H9 (cell line): Measurements from ENCODE around the gene TRIM44. TPM values are rescaled to one million over a fixed set of nuclear protein-coding genes. Genes with fewer than 3 reads are reported as not detected.
"Not testable (repeated sequence)": the region's sequence is repeated elsewhere in the genome, so short reads cannot be mapped to it uniquely, and the experiment has no call there.

ENCODE experiments used
- DNase-seq: peaks from one replicate; pipeline ENCODE4 v3.0.0-alpha.2; 2017
- H2AFZ ChIP-seq: one replicate; pipeline ENCODE4 v1.6.1; 2013; ENCODE audit warnings: mild to moderate bottlenecking, low read length, control low read depth, moderate library complexity
- H2AK5ac ChIP-seq: 2 replicates; pipeline ENCODE4 v1.6.1; 2013; ENCODE audit warnings: low read length, control low read depth, mixed read lengths; ENCODE audit not compliant: insufficient read length
- H2BK120ac ChIP-seq: one replicate; pipeline ENCODE4 v1.6.1; 2013; ENCODE audit warnings: low read depth, mild to moderate bottlenecking, low read length, control low read depth, inconsistent platforms; ENCODE audit not compliant: poor library complexity, severe bottlenecking
- H2BK12ac ChIP-seq: 2 replicates; pipeline ENCODE4 v1.6.1; 2013; ENCODE audit warnings: low read length, control low read depth, mixed read lengths, low read depth; ENCODE audit not compliant: insufficient read length
- H2BK15ac ChIP-seq: 2 replicates; pipeline ENCODE4 v1.6.1; 2013; ENCODE audit warnings: low read depth, low read length, control low read depth
- H2BK20ac ChIP-seq: one replicate; pipeline ENCODE4 v1.6.1; 2013; ENCODE audit warnings: low read depth, mild to moderate bottlenecking, low read length, control low read depth, inconsistent platforms; ENCODE audit not compliant: poor library complexity, severe bottlenecking
- H2BK5ac ChIP-seq: 2 replicates; pipeline ENCODE4 v1.6.1; 2013; ENCODE audit warnings: low read length, control low read depth, mixed read lengths; ENCODE audit not compliant: insufficient read length
- H3K14ac ChIP-seq: 2 replicates; pipeline ENCODE4 v1.6.1; 2013; ENCODE audit warnings: low read length, control low read depth; ENCODE audit not compliant: insufficient read depth
- H3K18ac ChIP-seq: 2 replicates; pipeline ENCODE4 v1.6.1; 2013; ENCODE audit warnings: low read depth, mild to moderate bottlenecking, mixed read lengths, low read length, control low read depth; ENCODE audit not compliant: insufficient read length
- H3K23ac ChIP-seq: 2 replicates; pipeline ENCODE4 v1.6.1; 2013; ENCODE audit warnings: low read length, control low read depth, mixed read lengths, low read depth; ENCODE audit not compliant: insufficient read length
- H3K23me2 ChIP-seq: 2 replicates; pipeline ENCODE4 v1.6.1; 2013; ENCODE audit warnings: low read depth, mild to moderate bottlenecking, mixed read lengths, low read length, control low read depth; ENCODE audit not compliant: insufficient read length, poor library complexity, severe bottlenecking
- H3K27ac ChIP-seq: 2 replicates; pipeline ENCODE4 v1.5.1; 2013; ENCODE audit warnings: low read length, control low read depth, mixed read lengths, low read depth; ENCODE audit not compliant: insufficient read length
- H3K27me3 ChIP-seq: 2 replicates; pipeline ENCODE4 v1.6.1; 2013; ENCODE audit warnings: low read length, control low read depth, inconsistent platforms; ENCODE audit not compliant: insufficient read depth
- H3K4ac ChIP-seq: 2 replicates; pipeline ENCODE4 v1.6.1; 2013; ENCODE audit warnings: low read depth, mild to moderate bottlenecking, control low read depth, inconsistent platforms, low read length, moderate library complexity
- H3K4me1 ChIP-seq: 2 replicates; pipeline ENCODE4 v1.6.1; 2013; ENCODE audit warnings: low read length, control low read depth, inconsistent platforms; ENCODE audit not compliant: insufficient read depth
- H3K4me2 ChIP-seq: 2 replicates; pipeline ENCODE4 v1.6.1; 2013; ENCODE audit warnings: low read length, control low read depth, mixed read lengths; ENCODE audit not compliant: insufficient read length, insufficient read depth
- H3K56ac ChIP-seq: 2 replicates; pipeline ENCODE4 v1.6.1; 2013; ENCODE audit warnings: low read depth, mild to moderate bottlenecking, mixed read lengths, low read length, control low read depth; ENCODE audit not compliant: insufficient read length
- H3K79me1 ChIP-seq: 2 replicates; pipeline ENCODE4 v1.6.1; 2013; ENCODE audit warnings: low read depth, mild to moderate bottlenecking, moderate library complexity, low read length, control low read depth, inconsistent platforms; ENCODE audit not compliant: insufficient read depth, poor library complexity, severe bottlenecking
- H3K79me2 ChIP-seq: 2 replicates; pipeline ENCODE4 v1.6.1; 2013; ENCODE audit warnings: low read length, control low read depth, inconsistent platforms; ENCODE audit not compliant: insufficient read depth
- H3K9ac ChIP-seq: 2 replicates; pipeline ENCODE4 v1.6.1; 2013; ENCODE audit warnings: low read length, control low read depth, mixed read lengths; ENCODE audit not compliant: insufficient read length; ENCODE audit errors: extremely low read depth
- H3K9me3 ChIP-seq: one replicate; pipeline ENCODE4 v1.6.1; 2013; ENCODE audit warnings: low read depth, low read length, inconsistent platforms; ENCODE audit not compliant: control insufficient read depth
- H3T11ph ChIP-seq: one replicate; pipeline ENCODE4 v1.6.1; 2013; ENCODE audit warnings: mild to moderate bottlenecking, low read length, control low read depth, inconsistent platforms
- H4K20me1 ChIP-seq: one replicate; pipeline ENCODE4 v1.6.1; 2013; ENCODE audit not compliant: control insufficient read depth, insufficient read length, insufficient read depth
- H4K5ac ChIP-seq: 2 replicates; pipeline ENCODE4 v1.6.1; 2013; ENCODE audit warnings: low read depth, mild to moderate bottlenecking, mixed read lengths, low read length, control low read depth; ENCODE audit not compliant: insufficient read length
- H4K8ac ChIP-seq: replicated peaks from 2 replicates; pipeline ENCODE4 v1.6.1; 2013; ENCODE audit warnings: low read length, control low read depth, mixed read lengths, low read depth; ENCODE audit not compliant: insufficient read length
- H4K91ac ChIP-seq: 2 replicates; pipeline ENCODE4 v1.6.1; 2013; ENCODE audit warnings: low read depth, mild to moderate bottlenecking, moderate library complexity, mixed read lengths, low read length, control low read depth; ENCODE audit not compliant: insufficient read length
- H3K27ac Mint-ChIP-seq, 3 experiments: 2 replicates in 2 of 3; 3 replicates in 1 of 3; pipeline ENCODE4 v1.8.0; 2020 to 2021; ENCODE audit warnings: mixed read lengths in 3 of 3, mild to moderate bottlenecking in 1 of 3, moderate library complexity in 1 of 3
- H3K27me3 Mint-ChIP-seq: 2 replicates; pipeline ENCODE4 v1.8.0; 2021; ENCODE audit warnings: low read depth, mild to moderate bottlenecking, moderate library complexity, mixed read lengths
- H3K36me3 Mint-ChIP-seq, 3 experiments: 2 replicates in 2 of 3; 3 replicates in 1 of 3; pipeline ENCODE4 v1.8.0; 2020 to 2021; ENCODE audit warnings: low read depth in 3 of 3, mixed read lengths in 3 of 3; ENCODE audit not compliant: insufficient read depth in 1 of 3
- H3K4me1 Mint-ChIP-seq, 2 experiments: 2 replicates each; pipeline ENCODE4 v1.8.0; 2020; ENCODE audit warnings: mixed read lengths in 2 of 2
- H3K4me3 Mint-ChIP-seq, 2 experiments: 2 replicates in 1 of 2; 3 replicates in 1 of 2; pipeline ENCODE4 v1.8.0; 2020 to 2021; ENCODE audit warnings: mild to moderate bottlenecking in 2 of 2, mixed read lengths in 2 of 2, moderate library complexity in 1 of 2
- H3K9me3 Mint-ChIP-seq, 2 experiments: 2 replicates in 1 of 2; 3 replicates in 1 of 2; pipeline ENCODE4 v1.8.0; 2020; ENCODE audit warnings: mild to moderate bottlenecking in 2 of 2, mixed read lengths in 2 of 2, moderate library complexity in 1 of 2
- WGBS: extraction: QIAGEN DNeasy Blood & Tissue Kit; methylation state at CpG from one replicate; pipeline ENCODE4 v1.1.7; 2013; ENCODE audit warnings: missing lambda C conversion rate, low lambda C conversion rate, mixed read lengths; ENCODE audit not compliant: insufficient read length; ENCODE audit errors: extremely low coverage; 5-methylcytosine and 5-hydroxymethylcytosine counted together
- total RNA-seq: library from RNA; stranded (reverse); gene quantifications from 2 replicates; pipeline ENCODE4 v1.2.1, GENCODE V29; 2021
- TF ChIP-seq, protein P1 (sequence below): fragments of 200-600 bp; sonication (generic); conservative IDR thresholded peaks from 3 replicates; pipeline ENCODE4 v1.8.0; 2021; ENCODE audit warnings: antibody characterized with exemption, mild to moderate bottlenecking

The TRIM44 gene
- total RNA-seq, 1 experiment from 2014 or later, result 37.7 TPM

DNA sequence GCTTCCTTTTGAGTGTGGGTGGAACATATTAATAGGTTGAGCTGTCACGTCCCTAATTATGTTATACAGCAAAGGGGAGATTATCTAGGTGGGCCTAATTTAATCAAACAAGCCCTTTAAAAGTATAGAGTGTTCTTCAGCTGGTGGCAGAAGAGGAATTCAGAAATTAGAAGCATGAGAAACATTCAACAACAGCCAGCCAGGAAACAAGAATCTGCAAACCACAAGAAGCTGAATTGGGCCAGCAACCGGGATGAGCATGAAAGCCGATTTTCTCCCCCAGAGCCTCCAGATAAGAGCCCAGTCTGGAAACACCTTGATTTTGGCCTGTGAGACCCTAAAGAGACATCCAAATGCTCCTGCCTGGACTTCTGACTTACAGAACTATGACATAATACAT is 175.5 kb downstream of the TRIM44 start:
- Histone ChIP-seq H4K8ac (no peak overlapping the region), H2BK20ac (no peak overlapping the region), H3K4me2 (no peak overlapping the region), H3K79me2 (no peaks in the 10 kb centered on the region), H3K79me1 (no peaks in the 10 kb centered on the region), H3K4me1 (no peaks in the 10 kb centered on the region), H4K5ac (no peak overlapping the region), H3K4ac (no peak overlapping the region), H2BK5ac (no peak overlapping the region), H4K20me1 (no peaks in the 10 kb centered on the region), H3K23me2 (no peaks in the 10 kb centered on the region), H2AK5ac (no peak overlapping the region), H3K27me3 (no peaks in the 10 kb centered on the region), H2BK12ac (no peak overlapping the region), H3K27ac (no peak overlapping the region), H2BK120ac (no peak overlapping the region), H2AFZ (no peak overlapping the region), H3K56ac (no peak overlapping the region), H3K9me3 (no peaks in the 10 kb centered on the region), H3K14ac (no peak overlapping the region), H3K23ac (no peak overlapping the region), H3K9ac (no peak overlapping the region), H3T11ph (no peak overlapping the region), H3K18ac (no peak overlapping the region), H2BK15ac (no peak overlapping the region), H4K91ac (no peak overlapping the region)
- Mint-ChIP-seq H3K27me3 (no peaks in the 10 kb centered on the region; the same call in 1 of the 2 replicates), H3K27ac (no peak overlapping the region), H3K36me3 (peaks cover 4 to 18% (median 6%) of the 10 kb centered on the region in 3 experiments), H3K9me3 (peaks cover 15 to 18% of the 10 kb centered on the region in 2 experiments), H3K4me3 (no peak overlapping the region), H3K4me1 (peaks cover 0 to 9% of the 10 kb centered on the region in 2 experiments; a peak in 2 of 4 replicates)
- no CpG with 5 or more reads among the region's 3 CpGs for WGBS
- TF ChIP-seq, protein P1, sequence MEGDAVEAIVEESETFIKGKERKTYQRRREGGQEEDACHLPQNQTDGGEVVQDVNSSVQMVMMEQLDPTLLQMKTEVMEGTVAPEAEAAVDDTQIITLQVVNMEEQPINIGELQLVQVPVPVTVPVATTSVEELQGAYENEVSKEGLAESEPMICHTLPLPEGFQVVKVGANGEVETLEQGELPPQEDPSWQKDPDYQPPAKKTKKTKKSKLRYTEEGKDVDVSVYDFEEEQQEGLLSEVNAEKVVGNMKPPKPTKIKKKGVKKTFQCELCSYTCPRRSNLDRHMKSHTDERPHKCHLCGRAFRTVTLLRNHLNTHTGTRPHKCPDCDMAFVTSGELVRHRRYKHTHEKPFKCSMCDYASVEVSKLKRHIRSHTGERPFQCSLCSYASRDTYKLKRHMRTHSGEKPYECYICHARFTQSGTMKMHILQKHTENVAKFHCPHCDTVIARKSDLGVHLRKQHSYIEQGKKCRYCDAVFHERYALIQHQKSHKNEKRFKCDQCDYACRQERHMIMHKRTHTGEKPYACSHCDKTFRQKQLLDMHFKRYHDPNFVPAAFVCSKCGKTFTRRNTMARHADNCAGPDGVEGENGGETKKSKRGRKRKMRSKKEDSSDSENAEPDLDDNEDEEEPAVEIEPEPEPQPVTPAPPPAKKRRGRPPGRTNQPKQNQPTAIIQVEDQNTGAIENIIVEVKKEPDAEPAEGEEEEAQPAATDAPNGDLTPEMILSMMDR, result no peak
- no peak for DNase-seq

DNA sequence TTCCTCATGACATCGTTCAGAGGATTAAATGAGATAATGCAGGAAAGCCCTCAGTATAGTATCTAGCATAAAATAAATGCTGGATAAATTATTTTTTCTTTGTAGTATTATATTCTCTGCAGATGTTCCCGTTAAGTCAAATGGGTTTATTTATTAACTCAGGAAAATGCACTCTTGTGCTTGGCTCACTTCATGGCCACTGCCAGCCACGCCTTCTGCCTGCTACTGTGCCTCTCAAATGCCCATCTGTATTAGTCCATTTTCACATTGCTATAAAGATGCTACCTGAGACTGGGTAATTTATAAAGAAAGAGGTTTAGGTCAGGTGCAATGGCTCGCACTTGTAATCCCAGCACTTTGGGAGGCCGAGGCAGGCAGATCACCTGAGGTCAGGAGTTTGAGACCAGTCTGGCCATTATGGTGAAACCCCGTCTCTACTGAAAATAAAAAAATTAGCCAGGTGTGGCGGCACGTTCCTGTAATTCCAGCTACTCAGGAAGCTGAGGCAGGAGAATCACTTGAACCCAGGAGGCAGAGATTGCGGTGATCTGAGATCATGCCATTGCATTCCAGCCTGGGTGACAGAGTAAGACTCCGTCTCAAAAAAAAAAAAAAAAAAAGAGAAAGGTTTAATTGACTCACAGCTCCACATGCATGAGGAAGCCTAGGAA is 176.3 kb downstream of the TRIM44 start:
- DNase-seq, H3T11ph ChIP-seq, H2AK5ac ChIP-seq, H2BK15ac ChIP-seq, H3K27ac ChIP-seq, H3K79me1 ChIP-seq, H3K23me2 ChIP-seq, H2BK20ac ChIP-seq, H3K4me2 ChIP-seq, H4K91ac ChIP-seq, H2BK5ac ChIP-seq, H2AFZ ChIP-seq, H2BK120ac ChIP-seq, H3K27me3 Mint-ChIP-seq, H3K4ac ChIP-seq, H4K8ac ChIP-seq, H3K4me1 ChIP-seq, H3K9ac ChIP-seq, H3K27ac Mint-ChIP-seq, H3K79me2 ChIP-seq, H4K5ac ChIP-seq, H3K4me1 Mint-ChIP-seq, H3K27me3 ChIP-seq, H2BK12ac ChIP-seq, H3K4me3 Mint-ChIP-seq, H3K23ac ChIP-seq, H3K18ac ChIP-seq, H3K14ac ChIP-seq, H3K56ac ChIP-seq, H4K20me1 ChIP-seq, H3K9me3 ChIP-seq: not testable (repeated sequence)
- H3K9me3 Mint-ChIP-seq, result peaks cover 15 to 18% of the 10 kb centered on the region in 2 experiments
- WGBS, result no CpG with 5 or more reads among the region's 10 CpGs
- peaks cover 4 to 18% (median 6%) of the 10 kb centered on the region in 3 experiments for H3K36me3 Mint-ChIP-seq
